ENCODE results near the gene DMRT1. TPM values are rescaled to one million over a fixed set of nuclear protein-coding genes. Genes with fewer than 3 reads are reported as not detected.

Gene DMRT1
- total RNA-seq, 1 donor from 2014 or later = not detected

- no peaks in the 10 kb centered on the region for H3K9me3 Mint-ChIP-seq
- no peak overlapping the region for H3K27ac Mint-ChIP-seq (ENCODE audit: unreplicated experiment)
Observed at GRCh38 chr9:875119-875962, 33.8 kb downstream of the DMRT1 start.

GRCh38 chr9:876425-876824 is 34.9 kb downstream of the DMRT1 start:
- no peak overlapping the region for H3K27ac Mint-ChIP-seq (ENCODE audit: unreplicated experiment)
- H3K9me3 Mint-ChIP-seq = no peaks in the 10 kb centered on the region
- DNase-seq (ENCODE audit: low read depth, low spot score) = no peak
- no peak overlapping the region for H3K4me3 Mint-ChIP-seq
- TF ChIP-seq CTCF (conservative IDR thresholded peaks at IDR 0.05) = no peak
- peaks cover 43% of the 10 kb centered on the region for H3K27me3 Mint-ChIP-seq (ENCODE audit: low read depth)
- H3K4me1 Mint-ChIP-seq = no peaks in the 10 kb centered on the region
- H3K36me3 Mint-ChIP-seq (ENCODE audit: low read depth) = no peaks in the 10 kb centered on the region

More at GRCh38 chr9:875119-875962, 33.8 kb downstream of the DMRT1 start:
- H3K36me3 Mint-ChIP-seq (ENCODE audit: low read depth) = no peaks in the 10 kb centered on the region
- H3K4me1 Mint-ChIP-seq = no peaks in the 10 kb centered on the region
- H3K27me3 Mint-ChIP-seq (ENCODE audit: low read depth) = peaks cover 39% of the 10 kb centered on the region
- no peak for TF ChIP-seq CTCF (conservative IDR thresholded peaks at IDR 0.05)
- no peak overlapping the region for H3K4me3 Mint-ChIP-seq
- no peak for DNase-seq (ENCODE audit: low read depth, low spot score)

GRCh38 chr9:878239-878638 is 36.7 kb downstream of the DMRT1 start:
- TF ChIP-seq CTCF (conservative IDR thresholded peaks at IDR 0.05) = no peak
- Mint-ChIP-seq H3K4me1 (no peaks in the 10 kb centered on the region), H3K27ac (ENCODE audit: unreplicated experiment) (no peak overlapping the region), H3K4me3 (no peak overlapping the region), H3K9me3 (no peaks in the 10 kb centered on the region), H3K27me3 (ENCODE audit: low read depth) (peaks cover 44% of the 10 kb centered on the region), H3K36me3 (ENCODE audit: low read depth) (no peaks in the 10 kb centered on the region)
- DNase-seq (ENCODE audit: low read depth, low spot score) = no peak

GRCh38 chr9:880725-881124 is 39.2 kb downstream of the DMRT1 start:
- TF ChIP-seq CTCF (conservative IDR thresholded peaks at IDR 0.05) = no peak
- Mint-ChIP-seq H3K4me1 (no peaks in the 10 kb centered on the region), H3K27ac (ENCODE audit: unreplicated experiment) (no peak overlapping the region), H3K36me3 (ENCODE audit: low read depth) (no peaks in the 10 kb centered on the region), H3K9me3 (no peaks in the 10 kb centered on the region), H3K27me3 (ENCODE audit: low read depth) (peaks cover 37% of the 10 kb centered on the region), H3K4me3 (no peak overlapping the region)
- no peak for DNase-seq (ENCODE audit: low read depth, low spot score)

- H3K4me3 Mint-ChIP-seq = no peak overlapping the region
- no peak overlapping the region for H3K27ac Mint-ChIP-seq (ENCODE audit: unreplicated experiment)
- peak; percentile 28 for TF ChIP-seq CTCF (conservative IDR thresholded peaks at IDR 0.05)
- H3K9me3 Mint-ChIP-seq = no peaks in the 10 kb centered on the region
- H3K36me3 Mint-ChIP-seq (ENCODE audit: low read depth) = no peaks in the 10 kb centered on the region
- no peak for DNase-seq (ENCODE audit: low read depth, low spot score)
- peaks cover 39% of the 10 kb centered on the region for H3K27me3 Mint-ChIP-seq (ENCODE audit: low read depth)
- H3K4me1 Mint-ChIP-seq = no peaks in the 10 kb centered on the region
Observed at GRCh38 chr9:882416-882924, 41.0 kb downstream of the DMRT1 start.
